ENCODE data around the gene ANAPC5. TPM values are rescaled to one million over a fixed set of nuclear protein-coding genes. Genes with fewer than 3 reads are reported as not detected.
A peak's percentile ranks its signal among the peaks of the same experiment; 100 is the strongest.

ANAPC5 gene
- polyA plus RNA-seq, 1 experiment, result 146 TPM

DNA sequence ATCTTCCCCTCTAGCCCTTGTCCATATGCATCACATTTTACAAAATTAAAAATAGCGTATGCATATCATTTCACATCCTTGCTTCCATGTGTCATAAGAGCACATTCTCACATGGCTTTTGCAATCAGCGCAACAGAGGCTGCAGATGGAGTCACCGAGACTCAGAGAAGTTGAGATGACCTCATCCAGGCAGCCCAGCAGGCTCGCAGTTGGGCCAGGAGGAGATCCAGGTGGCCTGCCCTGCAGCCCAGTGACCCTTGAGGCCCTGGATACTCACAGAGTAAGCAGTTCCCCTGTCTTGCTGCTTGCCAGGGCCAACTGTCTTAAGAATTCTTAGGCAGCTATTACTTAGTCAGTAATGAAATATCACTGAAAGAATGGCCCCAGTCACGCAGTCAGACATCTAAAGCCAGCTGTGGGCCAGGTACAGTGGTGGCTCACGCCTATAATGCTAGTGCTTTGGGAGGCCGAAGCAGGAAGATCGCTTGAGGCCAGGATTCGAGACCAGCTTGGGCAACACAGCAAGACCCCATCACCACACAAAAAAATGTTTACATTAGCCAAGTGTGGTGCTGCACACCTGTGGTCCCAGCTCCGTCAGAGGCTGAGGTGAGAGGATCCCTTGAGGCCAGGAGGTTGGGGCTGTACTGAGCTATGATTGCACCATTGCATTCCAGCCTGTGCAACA, 64.8 kb downstream of the ANAPC5 start:
- POLR2A ChIA-PET, result no interaction called here

DNA sequence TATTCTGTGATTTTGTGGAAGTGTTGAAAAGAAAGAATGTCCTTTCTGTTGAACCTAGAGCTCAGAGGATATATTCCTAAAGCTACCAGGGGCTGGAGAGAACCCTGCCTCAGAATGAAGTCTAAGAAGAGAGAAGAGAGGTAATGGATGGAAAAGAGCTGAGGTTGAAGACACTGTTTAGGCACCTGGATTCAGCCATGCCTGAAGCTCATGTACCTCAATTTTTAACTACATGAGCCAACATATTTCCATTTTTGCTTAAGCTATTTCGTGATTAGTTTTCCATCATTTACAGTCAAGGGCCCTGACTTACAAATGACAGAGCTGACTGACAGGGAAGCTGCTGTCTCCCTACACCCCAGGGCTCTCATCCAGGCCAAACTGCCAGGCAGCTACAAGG, 66.4 kb downstream of the ANAPC5 start:
- Histone ChIP-seq H3K27ac (ENCODE audit: low read depth, low read length) (no peak overlapping the region), H3K9me3 (ENCODE audit: control insufficient read depth, insufficient read depth, low read length) (no peaks in the 10 kb centered on the region), H3K4me3 (ENCODE audit: low read depth, low read length) (no peak overlapping the region), H3K27me3 (ENCODE audit: control insufficient read depth, insufficient read depth, low read length) (no peaks in the 10 kb centered on the region)
- ChIA-PET POLR2A (interaction anchor here (1.2 kb wide), 1 partner anchor 10 kb away, joined by 3 read pairs; no protein-coding TSS in a partner anchor), CTCF (interaction anchor here (1.1 kb wide), 1 partner anchor 49 kb away, joined by 6 read pairs; no protein-coding TSS in a partner anchor)
- DNase-seq (ENCODE audit: low read depth, low spot score), result no peak
- TF ChIP-seq, protein P1, sequence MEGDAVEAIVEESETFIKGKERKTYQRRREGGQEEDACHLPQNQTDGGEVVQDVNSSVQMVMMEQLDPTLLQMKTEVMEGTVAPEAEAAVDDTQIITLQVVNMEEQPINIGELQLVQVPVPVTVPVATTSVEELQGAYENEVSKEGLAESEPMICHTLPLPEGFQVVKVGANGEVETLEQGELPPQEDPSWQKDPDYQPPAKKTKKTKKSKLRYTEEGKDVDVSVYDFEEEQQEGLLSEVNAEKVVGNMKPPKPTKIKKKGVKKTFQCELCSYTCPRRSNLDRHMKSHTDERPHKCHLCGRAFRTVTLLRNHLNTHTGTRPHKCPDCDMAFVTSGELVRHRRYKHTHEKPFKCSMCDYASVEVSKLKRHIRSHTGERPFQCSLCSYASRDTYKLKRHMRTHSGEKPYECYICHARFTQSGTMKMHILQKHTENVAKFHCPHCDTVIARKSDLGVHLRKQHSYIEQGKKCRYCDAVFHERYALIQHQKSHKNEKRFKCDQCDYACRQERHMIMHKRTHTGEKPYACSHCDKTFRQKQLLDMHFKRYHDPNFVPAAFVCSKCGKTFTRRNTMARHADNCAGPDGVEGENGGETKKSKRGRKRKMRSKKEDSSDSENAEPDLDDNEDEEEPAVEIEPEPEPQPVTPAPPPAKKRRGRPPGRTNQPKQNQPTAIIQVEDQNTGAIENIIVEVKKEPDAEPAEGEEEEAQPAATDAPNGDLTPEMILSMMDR (IDR thresholded peaks at IDR 0.05; ENCODE audit: low read depth, low read length), result no peak

More for the DNA sequence above, 64.8 kb downstream of the ANAPC5 start:
- no peaks in the 10 kb centered on the region for H3K9me3 ChIP-seq (ENCODE audit: control insufficient read depth, insufficient read depth, low read length)
- TF ChIP-seq, protein P1 (IDR thresholded peaks at IDR 0.05; ENCODE audit: low read depth, low read length), result no peak
- peak; percentile 33 for DNase-seq (ENCODE audit: low read depth, low spot score)
- H3K4me3 ChIP-seq (ENCODE audit: low read depth, low read length), result no peak overlapping the region
- H3K27ac ChIP-seq (ENCODE audit: low read depth, low read length), result no peak overlapping the region
- no peaks in the 10 kb centered on the region for H3K27me3 ChIP-seq (ENCODE audit: control insufficient read depth, insufficient read depth, low read length)
- CTCF ChIA-PET, result interaction anchor here (0.8 kb wide), 1 partner anchor 156 kb away, joined by 3 read pairs; no protein-coding TSS in a partner anchor

DNA sequence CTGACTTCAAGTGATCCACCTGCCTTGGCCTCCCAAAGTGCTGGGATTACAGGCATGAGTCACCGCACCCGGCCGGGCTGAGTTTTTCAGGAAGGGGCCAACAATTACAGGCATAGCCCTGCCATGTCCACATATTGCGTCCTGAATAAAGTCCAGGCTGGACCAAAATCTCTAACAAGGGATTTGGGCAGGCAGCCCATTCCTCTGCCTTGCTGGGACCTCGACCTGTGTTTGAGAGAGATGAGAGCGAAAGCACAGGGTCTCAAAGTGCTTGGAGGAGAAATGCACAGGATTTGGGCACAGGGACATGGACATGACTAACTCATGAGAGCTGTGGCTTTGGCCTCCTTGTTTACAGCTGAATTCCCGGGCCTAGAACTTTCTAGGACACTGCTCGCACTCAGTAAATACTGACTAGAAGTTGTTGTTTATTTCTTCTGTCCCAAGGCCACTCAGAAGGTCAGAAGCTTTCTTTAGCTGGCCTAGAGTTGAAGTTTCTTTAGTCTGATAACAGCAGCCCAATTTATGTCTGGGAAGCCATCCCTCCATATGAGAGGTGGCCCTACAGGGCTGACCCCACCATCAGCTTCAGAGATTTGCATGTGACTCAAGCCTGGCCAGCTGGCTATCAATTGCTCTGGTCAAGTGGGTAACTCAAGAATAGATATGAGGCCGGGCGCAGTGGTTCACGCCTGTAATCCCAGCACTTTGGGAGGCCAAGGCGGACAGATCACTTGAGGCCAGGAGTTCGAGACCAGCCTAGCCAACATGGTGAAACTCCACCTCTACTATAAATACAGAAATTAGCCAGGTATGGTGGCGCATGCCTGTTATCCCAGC, 67.4 kb downstream of the ANAPC5 start:
- TF ChIP-seq, protein P1 (IDR thresholded peaks at IDR 0.05; ENCODE audit: low read depth, low read length), result no peak
- Histone ChIP-seq H3K4me3 (ENCODE audit: low read depth, low read length) (no peak overlapping the region), H3K27ac (ENCODE audit: low read depth, low read length) (peak overlapping the region; percentile 11), H3K27me3 (ENCODE audit: control insufficient read depth, insufficient read depth, low read length) (no peaks in the 10 kb centered on the region), H3K9me3 (ENCODE audit: control insufficient read depth, insufficient read depth, low read length) (no peaks in the 10 kb centered on the region)
- no peak for DNase-seq (ENCODE audit: low read depth, low spot score)
- CTCF ChIA-PET, result no interaction called here
- POLR2A ChIA-PET, result interaction anchor here (1.2 kb wide), 1 partner anchor 11 kb away, joined by 3 read pairs; no protein-coding TSS in a partner anchor

DNA sequence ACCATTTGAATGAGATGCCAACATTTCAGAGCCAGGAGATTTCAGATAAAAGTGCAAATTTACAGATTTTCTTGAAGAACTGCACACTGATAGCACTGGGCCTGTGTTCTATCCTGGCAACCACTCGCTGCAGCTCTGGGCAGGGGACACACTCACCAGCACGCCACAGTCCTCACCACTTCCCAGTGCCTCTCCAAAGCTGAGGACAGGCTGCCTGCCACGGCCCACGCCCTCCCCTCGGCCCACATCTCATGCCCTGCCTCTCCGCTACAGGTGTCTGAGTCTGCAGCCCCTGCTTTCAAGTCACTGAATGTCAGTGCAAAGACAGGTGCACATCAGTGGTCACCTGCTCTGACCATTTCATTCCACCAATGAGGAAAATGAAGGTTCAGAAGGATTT, 68.4 kb downstream of the ANAPC5 start:
- Histone ChIP-seq H3K27me3 (ENCODE audit: control insufficient read depth, insufficient read depth, low read length) (no peaks in the 10 kb centered on the region), H3K27ac (ENCODE audit: low read depth, low read length) (no peak overlapping the region), H3K4me3 (ENCODE audit: low read depth, low read length) (no peak overlapping the region), H3K9me3 (ENCODE audit: control insufficient read depth, insufficient read depth, low read length) (peaks cover 3% of the 10 kb centered on the region; the same call in 1 of the 2 replicates)
- ChIA-PET CTCF (interaction anchor here (0.6 kb wide), 1 partner anchor 14 kb away, joined by 3 read pairs; no protein-coding TSS in a partner anchor), POLR2A (no interaction called here)
- no peak for DNase-seq (ENCODE audit: low read depth, low spot score)
- TF ChIP-seq, protein P1 (IDR thresholded peaks at IDR 0.05; ENCODE audit: low read depth, low read length), result no peak

All from AG04450 (cell line).